Measurements from ENCODE around the gene SMG6. TPM values are rescaled to one million over a fixed set of nuclear protein-coding genes. Genes with fewer than 3 reads are reported as not detected.

The SMG6 gene
- total and polyA plus RNA-seq, 2 of the 4 experiments (the other 2 are of a cell fraction), result 16.3 to 30.3 TPM

DNA sequence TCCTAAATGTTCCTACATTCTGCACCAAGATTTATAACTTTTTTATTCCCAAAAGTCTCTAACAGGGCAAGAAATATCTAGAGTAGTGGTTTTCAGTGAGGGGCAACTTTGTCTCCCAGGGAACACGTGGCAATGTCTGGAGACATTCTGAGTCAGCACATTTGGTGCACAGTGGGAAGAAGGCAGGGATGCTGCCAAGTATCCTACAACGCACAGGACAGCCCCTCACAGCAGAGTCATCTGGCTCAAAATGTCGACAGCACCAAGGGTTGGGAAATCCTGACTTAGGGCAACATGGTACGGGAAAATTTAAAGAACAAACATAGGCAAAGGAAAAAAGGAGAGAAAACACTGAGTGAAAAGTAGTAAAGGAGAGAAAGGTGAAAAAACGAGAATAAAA lies 61.8 kb downstream of the SMG6 start:
- in situ Hi-C loops (cut with MboI; ENCODE audit: low sequenced_read_pairs), result loop anchor here (5.0 kb wide), 1 partner anchor 70 kb away; no protein-coding TSS in a partner anchor

More for the DNA sequence above, 61.8 kb downstream of the SMG6 start:
- ChIA-PET POLR2A (ENCODE audit: unreplicated experiment) (no interaction called here), CTCF (no interaction called here)
- H2AFZ ChIP-seq (replicated peaks; ENCODE audit: low read length, poor library complexity), result no peak overlapping the region
- peak overlapping the region; percentile 64 for H2BK5ac ChIP-seq (ENCODE audit: low read depth, low read length, poor library complexity, severe bottlenecking)
- ATAC-seq (ENCODE audit: low read depth) (no peak), DNase-seq (peak; percentile 83)
- H2BK120ac ChIP-seq (ENCODE audit: low read depth, low read length), result peak overlapping the region; percentile 66
- peak overlapping the region; percentile 4; the same call in 1 of the 2 replicates for H4K91ac ChIP-seq (ENCODE audit: insufficient read depth, low read depth, low read length)
- H3K79me1 ChIP-seq (ENCODE audit: low read depth in 1 of 2, low read length in 2 of 2), result peaks cover 8 to 71% of the 10 kb centered on the region in 2 experiments
- H3K4me3 ChIP-seq (ENCODE audit: insufficient read depth, low read depth, low read length), result no peak overlapping the region
- H4K8ac ChIP-seq (ENCODE audit: low read depth in 2 of 2, low read length in 2 of 2), result peak overlapping the region in 1 of 2 experiments; percentile 70; a peak in 2 of 4 replicates
- H3K27me3 ChIP-seq (ENCODE audit: control insufficient read depth, insufficient read depth, low read length), result no peaks in the 10 kb centered on the region
- BruUV-seq (replicated peaks), result no TSS peak
- peak overlapping the region; percentile 44; the same call in 1 of the 2 replicates for H2BK20ac ChIP-seq (ENCODE audit: low read depth, low read length)
- no peak overlapping the region; the same call in 2 of the 3 replicates for H2BK15ac ChIP-seq (ENCODE audit: low read depth, low read length)
- H3K23ac ChIP-seq (ENCODE audit: low read depth, low read length), result no peak overlapping the region
- peak overlapping the region; percentile 4; the same call in 1 of the 2 replicates for H3K18ac ChIP-seq (ENCODE audit: low read depth, low read length)
- no peak overlapping the region for H3K4me2 ChIP-seq (ENCODE audit: low read depth, low read length)
- H3K9ac ChIP-seq (ENCODE audit: low read depth, low read length), result no peak overlapping the region
- peaks cover 7% of the 10 kb centered on the region for H3K36me3 ChIP-seq (ENCODE audit: control insufficient read depth, insufficient read depth, low read length)
- H3K9me3 ChIP-seq (ENCODE audit: control insufficient read depth, insufficient read depth, low read length), result no peaks in the 10 kb centered on the region
- H4K20me1 ChIP-seq (ENCODE audit: insufficient read depth, low read length), result 0 out of 2 replicates have a peak, but pooled peaks cover 2% of the 10 kb centered on the region
- H2AK5ac ChIP-seq (ENCODE audit: low read depth, low read length), result peak overlapping the region; percentile 33; the same call in 1 of the 2 replicates
- H4K5ac ChIP-seq (ENCODE audit: low read depth, low read length), result no peak overlapping the region; the same call in 1 of the 2 replicates
- H3K27ac ChIP-seq (ENCODE audit: insufficient read depth, low read length), result peak overlapping the region; percentile 3; the same call in 1 of the 2 replicates
- dilution Hi-C loops (cut with HindIII; ENCODE audit: low sequenced_read_pairs, unreplicated experiment), result no loop called here
- no peak for TF ChIP-seq MAZ (IDR thresholded peaks at IDR 0.05; ENCODE audit: borderline replicate concordance, low read depth, low read length)
- no peak for TF ChIP-seq CTCF (conservative IDR thresholded peaks at IDR 0.05; ENCODE audit: low read depth, low read length)
- TF ChIP-seq FOS (IDR thresholded peaks at IDR 0.05; ENCODE audit: low read depth, low read length), result peak; percentile 34
- TF ChIP-seq NFE2L2 (IDR thresholded peaks at IDR 0.05; ENCODE audit: low read depth, low read length), result peak; percentile 73; the same call in 1 of the 2 replicates
- TF ChIP-seq POLR2A (IDR thresholded peaks at IDR 0.05; ENCODE audit: low read depth, low read length), result no peak
- no peak for TF ChIP-seq RCOR1 (IDR thresholded peaks at IDR 0.05; ENCODE audit: insufficient replicate concordance, low read length)
- no peak for TF ChIP-seq CHD1 (IDR thresholded peaks at IDR 0.05; ENCODE audit: low read depth, low read length)
- TF ChIP-seq, protein P1, sequence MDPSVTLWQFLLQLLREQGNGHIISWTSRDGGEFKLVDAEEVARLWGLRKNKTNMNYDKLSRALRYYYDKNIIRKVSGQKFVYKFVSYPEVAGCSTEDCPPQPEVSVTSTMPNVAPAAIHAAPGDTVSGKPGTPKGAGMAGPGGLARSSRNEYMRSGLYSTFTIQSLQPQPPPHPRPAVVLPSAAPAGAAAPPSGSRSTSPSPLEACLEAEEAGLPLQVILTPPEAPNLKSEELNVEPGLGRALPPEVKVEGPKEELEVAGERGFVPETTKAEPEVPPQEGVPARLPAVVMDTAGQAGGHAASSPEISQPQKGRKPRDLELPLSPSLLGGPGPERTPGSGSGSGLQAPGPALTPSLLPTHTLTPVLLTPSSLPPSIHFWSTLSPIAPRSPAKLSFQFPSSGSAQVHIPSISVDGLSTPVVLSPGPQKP (IDR thresholded peaks at IDR 0.05; ENCODE audit: borderline replicate concordance, low read depth, low read length), result no peak
- peak; percentile 98 for TF ChIP-seq MAFK (IDR thresholded peaks at IDR 0.05; ENCODE audit: low read depth, low read length)
- no peak for TF ChIP-seq BHLHE40 (IDR thresholded peaks at IDR 0.05; ENCODE audit: low read depth, low read length)
- no peak for TF ChIP-seq MXI1 (IDR thresholded peaks at IDR 0.05; ENCODE audit: borderline replicate concordance, low read depth, low read length)
- TF ChIP-seq RAD21 (IDR thresholded peaks at IDR 0.05; ENCODE audit: low read length), result no peak
- TF ChIP-seq RFX5 (IDR thresholded peaks at IDR 0.05; ENCODE audit: low read depth, low read length), result no peak
- peak; percentile 75 for TF ChIP-seq CEBPB (IDR thresholded peaks at IDR 0.05; ENCODE audit: low read depth, low read length)
- TF ChIP-seq SMC3 (IDR thresholded peaks at IDR 0.05; ENCODE audit: low read depth, low read length), result no peak
- TF ChIP-seq, protein P2, sequence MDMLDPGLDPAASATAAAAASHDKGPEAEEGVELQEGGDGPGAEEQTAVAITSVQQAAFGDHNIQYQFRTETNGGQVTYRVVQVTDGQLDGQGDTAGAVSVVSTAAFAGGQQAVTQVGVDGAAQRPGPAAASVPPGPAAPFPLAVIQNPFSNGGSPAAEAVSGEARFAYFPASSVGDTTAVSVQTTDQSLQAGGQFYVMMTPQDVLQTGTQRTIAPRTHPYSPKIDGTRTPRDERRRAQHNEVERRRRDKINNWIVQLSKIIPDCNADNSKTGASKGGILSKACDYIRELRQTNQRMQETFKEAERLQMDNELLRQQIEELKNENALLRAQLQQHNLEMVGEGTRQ (IDR thresholded peaks at IDR 0.05; ENCODE audit: low read depth, low read length), result peak; percentile 57
- peaks cover 31% of the 10 kb centered on the region for H3K4me1 ChIP-seq (ENCODE audit: control insufficient read depth, insufficient read depth, low read length)
- H3K4ac ChIP-seq (ENCODE audit: low read depth, low read length), result peak overlapping the region; percentile 42
- H3K14ac ChIP-seq (replicated peaks; ENCODE audit: low read depth, low read length), result peak overlapping the region; percentile 4; the same call in 1 of the 2 replicates
- H2AK9ac ChIP-seq (replicated peaks; ENCODE audit: low read depth, low read length, poor library complexity), result peak overlapping the region; percentile 21
- intact Hi-C loops (cut with micrococcal nuclease), result loop anchor here (5.0 kb wide), 1 partner anchor 130 kb away; no protein-coding TSS in a partner anchor
- peaks cover 20% of the 10 kb centered on the region for H3K9me1 ChIP-seq (ENCODE audit: insufficient read depth, low read length)
- no peak overlapping the region for H3K56ac ChIP-seq (ENCODE audit: extremely low read depth, insufficient read depth, low read length)
- WGBS, 2 experiments (ENCODE audit: extremely low coverage in 2 of 2, insufficient read length in 1 of 2), result 100% methylated on average over 1 of the region's 5 CpGs; no CpG with 5 or more reads in 1 of the 2 experiments
